DND-41 (cell line): ENCODE measurements around the gene RADIL.

Experiments
- EZH2 ChIP-seq: IDR thresholded peaks from 3 replicates; pipeline ENCODE4 v1.6.1; 2012; ENCODE audit warnings: borderline replicate concordance, low read depth, mild to moderate bottlenecking, moderate library complexity, low read length, inconsistent platforms; ENCODE audit not compliant: severe bottlenecking
- TF ChIP-seq, protein P1 (sequence below): IDR thresholded peaks from 2 replicates; pipeline ENCODE4 v1.5.1; 2012; ENCODE audit warnings: borderline replicate concordance, low read length, moderate library complexity, mild to moderate bottlenecking; ENCODE audit not compliant: poor library complexity, severe bottlenecking; ENCODE audit errors: extremely low read depth

DNA sequence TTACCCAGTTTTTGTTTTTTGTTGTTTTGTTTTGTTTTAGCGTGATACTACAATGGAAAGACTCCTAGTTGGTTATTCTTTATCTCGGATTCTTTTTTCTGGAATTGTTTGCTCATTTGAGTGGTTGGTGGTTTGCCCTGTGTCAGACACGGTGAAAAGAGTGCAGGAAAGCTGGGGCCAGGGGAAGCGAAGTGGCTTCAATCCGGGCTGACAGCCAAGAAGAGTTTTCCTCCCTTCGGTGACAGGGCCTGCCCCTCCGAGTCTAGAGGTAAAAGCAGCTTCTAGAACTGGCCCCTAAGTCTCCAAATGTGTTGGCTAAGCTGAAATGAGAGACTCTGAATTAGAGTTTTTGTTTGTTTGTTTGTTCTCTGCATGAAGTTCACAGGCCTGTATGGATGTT, 113.8 kb downstream of the RADIL start:
- TF ChIP-seq, protein P1, sequence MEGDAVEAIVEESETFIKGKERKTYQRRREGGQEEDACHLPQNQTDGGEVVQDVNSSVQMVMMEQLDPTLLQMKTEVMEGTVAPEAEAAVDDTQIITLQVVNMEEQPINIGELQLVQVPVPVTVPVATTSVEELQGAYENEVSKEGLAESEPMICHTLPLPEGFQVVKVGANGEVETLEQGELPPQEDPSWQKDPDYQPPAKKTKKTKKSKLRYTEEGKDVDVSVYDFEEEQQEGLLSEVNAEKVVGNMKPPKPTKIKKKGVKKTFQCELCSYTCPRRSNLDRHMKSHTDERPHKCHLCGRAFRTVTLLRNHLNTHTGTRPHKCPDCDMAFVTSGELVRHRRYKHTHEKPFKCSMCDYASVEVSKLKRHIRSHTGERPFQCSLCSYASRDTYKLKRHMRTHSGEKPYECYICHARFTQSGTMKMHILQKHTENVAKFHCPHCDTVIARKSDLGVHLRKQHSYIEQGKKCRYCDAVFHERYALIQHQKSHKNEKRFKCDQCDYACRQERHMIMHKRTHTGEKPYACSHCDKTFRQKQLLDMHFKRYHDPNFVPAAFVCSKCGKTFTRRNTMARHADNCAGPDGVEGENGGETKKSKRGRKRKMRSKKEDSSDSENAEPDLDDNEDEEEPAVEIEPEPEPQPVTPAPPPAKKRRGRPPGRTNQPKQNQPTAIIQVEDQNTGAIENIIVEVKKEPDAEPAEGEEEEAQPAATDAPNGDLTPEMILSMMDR = no peak
- TF ChIP-seq EZH2 = no peak
